HepG2 (cell line): ENCODE data around the gene ARID1A. TPM values are rescaled to one million over a fixed set of nuclear protein-coding genes. Genes with fewer than 3 reads are reported as not detected.

Experiments
- ASH2L ChIP-seq: fragments of 300-600, 200-600 bp; sonication (generic); IDR thresholded peaks from 2 replicates; pipeline ENCODE4 v1.7.0; 2017; ENCODE audit warnings: low read depth, mild to moderate bottlenecking, moderate library complexity, mixed read lengths, low read length; ENCODE audit not compliant: insufficient read length
- ATAD3A ChIP-seq: sonication (generic); formaldehyde crosslinking; IDR thresholded peaks from 2 replicates; pipeline ENCODE4 v1.4.0; 2020; ENCODE audit warnings: missing genetic modification reagents
- KDM4B ChIP-seq: sonication (generic); formaldehyde crosslinking; IDR thresholded peaks from 2 replicates; pipeline ENCODE4 v1.4.0; 2020; ENCODE audit warnings: missing genetic modification reagents
- MTA1 ChIP-seq: sonication (generic); formaldehyde crosslinking; IDR thresholded peaks from 2 replicates; pipeline ENCODE4 v1.4.0; 2020; ENCODE audit warnings: missing genetic modification reagents, mild to moderate bottlenecking, borderline replicate concordance
- MYC ChIP-seq: sonication (generic); formaldehyde crosslinking; IDR thresholded peaks from 2 replicates; pipeline ENCODE4 v1.9.0; 2021; ENCODE audit warnings: missing genetic modification reagents, borderline replicate concordance
- NFRKB ChIP-seq: fragments of 450-650 bp; IDR thresholded peaks from 2 replicates; pipeline ENCODE4 v1.6.1; 2017
- PPARG ChIP-seq: conservative IDR thresholded peaks from 2 replicates; pipeline ENCODE4 v1.6.1; 2016; ENCODE audit warnings: missing biosample characterization, missing genetic modification reagents
- PRPF4 ChIP-seq: fragments of 200-400 bp; formaldehyde crosslinking; IDR thresholded peaks from 2 replicates; pipeline ENCODE4 v1.6.1; 2016; ENCODE audit warnings: low read length, low read depth; ENCODE audit not compliant: poor library complexity, severe bottlenecking
- RAD51 ChIP-seq: fragments of 450-650 bp; IDR thresholded peaks from 2 replicates; pipeline ENCODE4 v1.6.1; 2016; ENCODE audit warnings: borderline replicate concordance
- RBFOX2 ChIP-seq: fragments of 200-400 bp; formaldehyde crosslinking; IDR thresholded peaks from 2 replicates; pipeline ENCODE4 v1.6.1; 2017; ENCODE audit warnings: low read depth, mild to moderate bottlenecking, low read length
- RCOR2 ChIP-seq: IDR thresholded peaks from 2 replicates; pipeline ENCODE4 v1.6.1; 2016; ENCODE audit warnings: missing biosample characterization, missing genetic modification reagents
- SNAI1 ChIP-seq: sonication (generic); formaldehyde crosslinking; IDR thresholded peaks from 2 replicates; pipeline ENCODE4 v1.5.0; 2020; ENCODE audit warnings: mild to moderate bottlenecking, missing genetic modification reagents, borderline replicate concordance
- ZFP37 ChIP-seq: sonication (generic); formaldehyde crosslinking; IDR thresholded peaks from 2 replicates; pipeline ENCODE4 v1.4.0; 2020; ENCODE audit warnings: missing genetic modification reagents, borderline replicate concordance
- ZNF3 ChIP-seq: IDR thresholded peaks from 2 replicates; pipeline ENCODE4 v1.7.0; 2017; ENCODE audit warnings: inconsistent platforms
- ZNF30 ChIP-seq: sonication (generic); formaldehyde crosslinking; IDR thresholded peaks from 2 replicates; pipeline ENCODE4 v1.5.0; 2020; ENCODE audit warnings: mild to moderate bottlenecking, missing genetic modification reagents
- ZNF598 ChIP-seq: sonication (generic); formaldehyde crosslinking; IDR thresholded peaks from 2 replicates; pipeline ENCODE4 v1.5.1; 2020; ENCODE audit warnings: mild to moderate bottlenecking, missing genetic modification reagents, borderline replicate concordance
- ZNF713 ChIP-seq: sonication (generic); formaldehyde crosslinking; IDR thresholded peaks from 2 replicates; pipeline ENCODE4 v1.4.0; 2020; ENCODE audit warnings: mild to moderate bottlenecking, missing genetic modification reagents
- ZNF782 ChIP-seq: sonication (generic); formaldehyde crosslinking; IDR thresholded peaks from 2 replicates; pipeline ENCODE4 v1.4.0; 2020; ENCODE audit warnings: missing genetic modification reagents, mild to moderate bottlenecking, borderline replicate concordance
- ZNF816 ChIP-seq: sonication (generic); formaldehyde crosslinking; IDR thresholded peaks from 2 replicates; pipeline ENCODE4 v1.8.0; 2022; ENCODE audit warnings: missing genetic modification reagents, mild to moderate bottlenecking, borderline replicate concordance
- polyA plus RNA-seq, 8 experiments: library from polyadenylated mRNA; depleted of rRNA in 3 of 8; stranded (reverse) in 7 of 8; unstranded in 1 of 8; fragments of >200 nt; fragmentation: Illumina TruSeq in 4 of 8; extraction: Trizol in 4 of 8; gene quantifications; 2 replicates each; pipeline versions ENCODE4 v1.2.1 to v1.2.3, GENCODE V29; 2011 to 2016; ENCODE audit warnings: low read depth in 4 of 8, missing spikeins in 1 of 8, mixed read lengths in 1 of 8; ENCODE audit not compliant: insufficient read depth in 1 of 8
- total RNA-seq, 5 experiments: library from RNA; depleted of rRNA; stranded (reverse); fragments of >200 nt; fragmentation: Illumina TruSeq; extraction: Trizol; gene quantifications; 2 replicates each; pipeline ENCODE4 v1.2.3, GENCODE V29; 2016; ENCODE audit warnings: low read depth in 1 of 5
- TF ChIP-seq, protein P1 (sequence below): IDR thresholded peaks from 2 replicates; pipeline ENCODE4 v1.4.0; 2020; ENCODE audit warnings: mild to moderate bottlenecking, missing genetic modification reagents
- TF ChIP-seq, protein P2 (sequence below): IDR thresholded peaks from 2 replicates; pipeline ENCODE4 v1.6.1; 2016; ENCODE audit warnings: control low read depth
- TF ChIP-seq, protein P3 (sequence below): sonication (generic); formaldehyde crosslinking; IDR thresholded peaks from 2 replicates; pipeline ENCODE4 v1.4.0; 2020; ENCODE audit warnings: missing genetic modification reagents
- TF ChIP-seq, protein P4 (sequence below): sonication (generic); formaldehyde crosslinking; IDR thresholded peaks from 2 replicates; pipeline ENCODE4 v1.5.1; 2020; ENCODE audit warnings: mild to moderate bottlenecking, moderate library complexity, missing genetic modification reagents

Gene ARID1A
- total and polyA plus RNA-seq, 2 of the 13 experiments (the other 11 are each of a cell fraction or from before 2014, with no cell fraction given), result 11.9 to 15.9 TPM

DNA sequence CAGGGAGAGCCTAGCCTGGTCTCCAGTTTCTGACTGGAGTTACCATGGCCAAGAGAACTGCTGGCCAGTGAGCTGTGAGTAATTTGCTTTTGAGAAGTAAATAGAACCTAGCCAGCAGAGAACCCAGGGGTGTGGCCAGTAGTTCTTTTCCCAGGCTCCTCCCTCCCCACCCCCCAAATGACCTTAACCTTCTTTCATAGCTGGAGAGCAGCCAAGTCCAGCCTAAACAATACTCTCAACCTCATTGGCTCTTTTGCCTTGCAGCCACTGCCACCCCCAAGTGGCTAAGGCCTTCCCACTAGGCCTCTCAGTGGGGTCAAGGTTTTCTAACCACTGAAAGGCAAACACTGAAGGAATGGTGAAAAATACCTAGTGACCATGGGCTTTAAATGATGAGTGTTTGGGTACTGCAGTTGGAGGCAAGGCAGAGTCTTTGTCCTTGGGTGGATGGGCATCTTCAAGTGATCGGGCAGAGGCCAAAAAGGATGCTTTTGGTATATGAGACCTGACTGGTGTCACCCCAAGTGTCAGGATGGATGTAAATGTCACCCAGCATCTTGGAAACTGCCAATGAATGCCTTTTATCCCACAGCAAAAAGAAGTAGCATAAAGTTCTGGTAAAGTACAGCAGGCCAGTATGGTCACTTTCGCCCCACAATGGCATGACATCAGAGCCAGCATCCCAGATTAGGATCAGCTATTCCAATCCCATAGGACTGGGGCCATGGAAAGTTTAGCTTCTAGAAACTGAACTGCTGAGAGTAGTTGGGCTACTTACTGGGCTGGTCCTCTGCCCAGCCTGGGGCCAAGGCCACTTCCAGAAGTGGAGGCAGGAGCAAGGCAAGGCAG is 88.4 kb downstream of the ARID1A start (continued):
- TF ChIP-seq, protein P1, sequence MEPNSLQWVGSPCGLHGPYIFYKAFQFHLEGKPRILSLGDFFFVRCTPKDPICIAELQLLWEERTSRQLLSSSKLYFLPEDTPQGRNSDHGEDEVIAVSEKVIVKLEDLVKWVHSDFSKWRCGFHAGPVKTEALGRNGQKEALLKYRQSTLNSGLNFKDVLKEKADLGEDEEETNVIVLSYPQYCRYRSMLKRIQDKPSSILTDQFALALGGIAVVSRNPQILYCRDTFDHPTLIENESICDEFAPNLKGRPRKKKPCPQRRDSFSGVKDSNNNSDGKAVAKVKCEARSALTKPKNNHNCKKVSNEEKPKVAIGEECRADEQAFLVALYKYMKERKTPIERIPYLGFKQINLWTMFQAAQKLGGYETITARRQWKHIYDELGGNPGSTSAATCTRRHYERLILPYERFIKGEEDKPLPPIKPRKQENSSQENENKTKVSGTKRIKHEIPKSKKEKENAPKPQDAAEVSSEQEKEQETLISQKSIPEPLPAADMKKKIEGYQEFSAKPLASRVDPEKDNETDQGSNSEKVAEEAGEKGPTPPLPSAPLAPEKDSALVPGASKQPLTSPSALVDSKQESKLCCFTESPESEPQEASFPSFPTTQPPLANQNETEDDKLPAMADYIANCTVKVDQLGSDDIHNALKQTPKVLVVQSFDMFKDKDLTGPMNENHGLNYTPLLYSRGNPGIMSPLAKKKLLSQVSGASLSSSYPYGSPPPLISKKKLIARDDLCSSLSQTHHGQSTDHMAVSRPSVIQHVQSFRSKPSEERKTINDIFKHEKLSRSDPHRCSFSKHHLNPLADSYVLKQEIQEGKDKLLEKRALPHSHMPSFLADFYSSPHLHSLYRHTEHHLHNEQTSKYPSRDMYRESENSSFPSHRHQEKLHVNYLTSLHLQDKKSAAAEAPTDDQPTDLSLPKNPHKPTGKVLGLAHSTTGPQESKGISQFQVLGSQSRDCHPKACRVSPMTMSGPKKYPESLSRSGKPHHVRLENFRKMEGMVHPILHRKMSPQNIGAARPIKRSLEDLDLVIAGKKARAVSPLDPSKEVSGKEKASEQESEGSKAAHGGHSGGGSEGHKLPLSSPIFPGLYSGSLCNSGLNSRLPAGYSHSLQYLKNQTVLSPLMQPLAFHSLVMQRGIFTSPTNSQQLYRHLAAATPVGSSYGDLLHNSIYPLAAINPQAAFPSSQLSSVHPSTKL, result peak; percentile 89
- TF ChIP-seq ASH2L (peak; percentile 37), ZNF816 (CRISPR knock-in tag) (no peak), NFRKB (no peak), ZNF3 (CRISPR knock-in tag) (no peak), SNAI1 (CRISPR knock-in tag) (no peak), ZFP37 (peak; percentile 26; the same call in 1 of the 2 replicates), RCOR2 (CRISPR knock-in tag) (peak; percentile 40; the same call in 1 of the 2 replicates), ZNF782 (CRISPR knock-in tag) (no peak), RAD51 (no peak), KDM4B (CRISPR knock-in tag) (no peak), MYC (CRISPR knock-in tag) (no peak; the same call in 1 of the 2 replicates), ZNF713 (CRISPR knock-in tag) (no peak), ATAD3A (no peak), PPARG (CRISPR knock-in tag) (peak; percentile 95), MTA1 (CRISPR knock-in tag) (no peak), PRPF4 (no peak), ZNF598 (CRISPR knock-in tag) (no peak), RBFOX2 (no peak), ZNF30 (CRISPR knock-in tag) (no peak)
- TF ChIP-seq, protein P2, sequence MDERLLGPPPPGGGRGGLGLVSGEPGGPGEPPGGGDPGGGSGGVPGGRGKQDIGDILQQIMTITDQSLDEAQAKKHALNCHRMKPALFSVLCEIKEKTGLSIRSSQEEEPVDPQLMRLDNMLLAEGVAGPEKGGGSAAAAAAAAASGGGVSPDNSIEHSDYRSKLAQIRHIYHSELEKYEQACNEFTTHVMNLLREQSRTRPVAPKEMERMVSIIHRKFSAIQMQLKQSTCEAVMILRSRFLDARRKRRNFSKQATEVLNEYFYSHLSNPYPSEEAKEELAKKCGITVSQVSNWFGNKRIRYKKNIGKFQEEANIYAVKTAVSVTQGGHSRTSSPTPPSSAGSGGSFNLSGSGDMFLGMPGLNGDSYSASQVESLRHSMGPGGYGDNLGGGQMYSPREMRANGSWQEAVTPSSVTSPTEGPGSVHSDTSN (CRISPR knock-in tag), result no peak
- TF ChIP-seq, protein P3, sequence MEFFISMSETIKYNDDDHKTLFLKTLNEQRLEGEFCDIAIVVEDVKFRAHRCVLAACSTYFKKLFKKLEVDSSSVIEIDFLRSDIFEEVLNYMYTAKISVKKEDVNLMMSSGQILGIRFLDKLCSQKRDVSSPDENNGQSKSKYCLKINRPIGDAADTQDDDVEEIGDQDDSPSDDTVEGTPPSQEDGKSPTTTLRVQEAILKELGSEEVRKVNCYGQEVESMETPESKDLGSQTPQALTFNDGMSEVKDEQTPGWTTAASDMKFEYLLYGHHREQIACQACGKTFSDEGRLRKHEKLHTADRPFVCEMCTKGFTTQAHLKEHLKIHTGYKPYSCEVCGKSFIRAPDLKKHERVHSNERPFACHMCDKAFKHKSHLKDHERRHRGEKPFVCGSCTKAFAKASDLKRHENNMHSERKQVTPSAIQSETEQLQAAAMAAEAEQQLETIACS, result no peak
- TF ChIP-seq, protein P4, sequence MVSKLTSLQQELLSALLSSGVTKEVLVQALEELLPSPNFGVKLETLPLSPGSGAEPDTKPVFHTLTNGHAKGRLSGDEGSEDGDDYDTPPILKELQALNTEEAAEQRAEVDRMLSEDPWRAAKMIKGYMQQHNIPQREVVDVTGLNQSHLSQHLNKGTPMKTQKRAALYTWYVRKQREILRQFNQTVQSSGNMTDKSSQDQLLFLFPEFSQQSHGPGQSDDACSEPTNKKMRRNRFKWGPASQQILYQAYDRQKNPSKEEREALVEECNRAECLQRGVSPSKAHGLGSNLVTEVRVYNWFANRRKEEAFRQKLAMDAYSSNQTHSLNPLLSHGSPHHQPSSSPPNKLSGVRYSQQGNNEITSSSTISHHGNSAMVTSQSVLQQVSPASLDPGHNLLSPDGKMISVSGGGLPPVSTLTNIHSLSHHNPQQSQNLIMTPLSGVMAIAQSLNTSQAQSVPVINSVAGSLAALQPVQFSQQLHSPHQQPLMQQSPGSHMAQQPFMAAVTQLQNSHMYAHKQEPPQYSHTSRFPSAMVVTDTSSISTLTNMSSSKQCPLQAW (CRISPR knock-in tag), result peak; percentile 92
